GM23338 (cell line): ENCODE results near the gene EML3.

Experiments used
- CREB1 ChIP-seq: fragments of 250-450 bp; sonication (Bioruptor Pico); IDR thresholded peaks from 2 replicates; pipeline ENCODE4 v1.5.0; 2020; ENCODE audit warnings: low read depth, mild to moderate bottlenecking, moderate library complexity
- CTCF ChIP-seq, 2 experiments: fragments of 200-600 bp in 1 of 2; sonication (generic) in 1 of 2; conservative IDR thresholded peaks; 2 replicates each; pipeline versions ENCODE4 v1.5.1 to v1.6.1; 2016 to 2017; ENCODE audit warnings: antibody characterized with exemption in 2 of 2, low read depth in 2 of 2, mild to moderate bottlenecking in 2 of 2, moderate library complexity in 1 of 2
- ETS1 ChIP-seq: IDR thresholded peaks from 2 replicates; pipeline ENCODE4 v1.6.1; 2016; ENCODE audit warnings: antibody characterized with exemption
- EZH2 ChIP-seq: fragments of 200-600 bp; sonication (generic); IDR thresholded peaks from one replicate; pipeline ENCODE4 v1.8.0; 2017; ENCODE audit warnings: antibody characterized with exemption, mild to moderate bottlenecking, low read depth; ENCODE audit not compliant: unreplicated experiment
- EZH2phosphoT487 ChIP-seq: fragments of 200-600 bp; sonication (generic); IDR thresholded peaks from one replicate; pipeline ENCODE4 v1.8.1; 2018; ENCODE audit warnings: antibody characterized with exemption; ENCODE audit not compliant: unreplicated experiment
- JUNB ChIP-seq: IDR thresholded peaks from one replicate; pipeline ENCODE4 v1.6.1; 2016; ENCODE audit warnings: antibody characterized with exemption; ENCODE audit not compliant: unreplicated experiment
- NANOG ChIP-seq: IDR thresholded peaks from 2 replicates; pipeline ENCODE4 v1.6.1; 2016; ENCODE audit warnings: antibody characterized with exemption, borderline replicate concordance
- POLR2AphosphoS5 ChIP-seq: IDR thresholded peaks from 2 replicates; pipeline ENCODE4 v1.6.1; 2016; ENCODE audit warnings: antibody characterized with exemption, low read depth
- REST ChIP-seq: IDR thresholded peaks from one replicate; pipeline ENCODE4 v1.6.1; 2018; ENCODE audit warnings: antibody characterized with exemption; ENCODE audit not compliant: unreplicated experiment
- ZNF462 ChIP-seq: fragments of 250-450 bp; sonication (Bioruptor Pico); IDR thresholded peaks from 2 replicates; pipeline ENCODE4 v1.5.0; 2020; ENCODE audit warnings: mild to moderate bottlenecking, moderate library complexity

GRCh38 chr11:62572431-62572830 lies 40.1 kb downstream of the EML3 start:
- TF ChIP-seq CTCF (conservative IDR thresholded peaks at IDR 0.05; ENCODE audit: low read depth in 2 of 2) (no peak), REST (no peak), EZH2phosphoT487 (no peak), ZNF462 (CRISPR knock-in tag) (no peak), ETS1 (no peak), NANOG (no peak), JUNB (no peak), POLR2AphosphoS5 (no peak), CREB1 (CRISPR knock-in tag) (no peak), EZH2 (no peak)
